H1 (cell line): Measurements from ENCODE around the gene CCNB3. TPM values are rescaled to one million over a fixed set of nuclear protein-coding genes. Genes with fewer than 3 reads are reported as not detected.

ENCODE experiments used
- ATF2 ChIP-seq: IDR thresholded peaks from 2 replicates; pipeline ENCODE4 v1.6.1; 2012; ENCODE audit warnings: low read length, inconsistent platforms
- EP300 ChIP-seq, 2 experiments: IDR thresholded peaks; 1 replicate in 1 of 2; 2 replicates in 1 of 2; pipeline ENCODE4 v1.6.1; 2011 to 2012; ENCODE audit warnings: low read depth in 2 of 2, low read length in 2 of 2, mild to moderate bottlenecking in 2 of 2, borderline replicate concordance in 1 of 2, inconsistent platforms in 1 of 2, moderate library complexity in 1 of 2
- SIX5 ChIP-seq: IDR thresholded peaks from 2 replicates; pipeline ENCODE4 v1.6.1; 2011; ENCODE audit warnings: mild to moderate bottlenecking, low read depth, low read length
- ZNF274 ChIP-seq: IDR thresholded peaks from 2 replicates; pipeline ENCODE4 v1.7.0; 2012; ENCODE audit warnings: low read length, borderline replicate concordance; ENCODE audit errors: extremely low read depth
- polyA plus RNA-seq, 7 experiments: library from polyadenylated mRNA; depleted of rRNA in 3 of 7; stranded (reverse) in 5 of 7; unstranded in 2 of 7; fragments of >200 nt in 5 of 7; fragments of 200-250 nt in 2 of 7; gene quantifications; 1 replicate in 5 of 7; 2 replicates in 1 of 7; 4 replicates in 1 of 7; pipeline versions ENCODE4 v1.2.1 to v1.2.3, GENCODE V29; 2011 to 2013; ENCODE audit warnings: missing spikeins in 2 of 7, mixed read lengths in 2 of 7
- total RNA-seq: library from RNA; stranded (reverse); fragmentation: NEBNext Ultra II Directional; extraction: Animal tissue kit (Norgen Biotek cat#: 25700); gene quantifications from 2 replicates; pipeline ENCODE4 v1.2.1, GENCODE V29; 2021

CCNB3 gene
- total and polyA plus RNA-seq, 2 of the 8 experiments (the other 6 are each of a cell fraction or from before 2014, with no cell fraction given) = 0.09 to 0.30 TPM

DNA sequence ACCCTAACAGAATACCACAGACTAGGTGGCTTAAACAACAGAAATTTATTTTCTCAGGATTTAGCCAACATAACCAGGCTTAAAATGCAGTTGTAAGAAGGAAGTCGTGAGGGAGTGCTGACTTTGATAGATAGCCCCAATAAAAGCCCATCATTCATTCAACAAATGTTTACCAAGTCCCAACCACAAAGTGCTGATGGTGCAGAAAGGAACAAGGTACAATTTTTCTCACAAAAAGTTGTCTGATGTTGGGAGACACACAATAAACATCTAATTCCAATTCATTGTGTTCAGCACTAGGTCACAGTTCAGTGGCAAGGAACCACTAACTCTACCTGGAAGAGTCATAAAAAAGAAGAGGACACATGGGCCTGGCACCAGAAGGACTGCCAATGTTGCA is 46.0 kb upstream of the CCNB3 start (continued):
- TF ChIP-seq ATF2 (no peak), ZNF274 (no peak), SIX5 (no peak), EP300 (IDR thresholded peaks at IDR 0.05; ENCODE audit: borderline replicate concordance in 1 of 2, low read depth in 2 of 2, low read length in 2 of 2) (no peak)
